Esophagus muscularis mucosa (tissue), 4 donors: ENCODE results near the gene PFN3.

Experiments
- EP300 ChIP-seq: sonication (generic); formaldehyde crosslinking; IDR thresholded peaks from one replicate; pipeline ENCODE4 v1.6.1; 2017; ENCODE audit warnings: antibody characterized with exemption
- POLR2A ChIP-seq: fragments of 450-650 bp; IDR thresholded peaks from one replicate; pipeline ENCODE4 v1.6.1; 2017; ENCODE audit warnings: antibody characterized with exemption, moderate library complexity, mild to moderate bottlenecking, low read depth
- POLR2AphosphoS5 ChIP-seq, 2 donors: sonication (generic); formaldehyde crosslinking; IDR thresholded peaks; one replicate each; pipeline ENCODE4 v1.6.1; 2017; ENCODE audit warnings: antibody characterized with exemption in 2 of 2
- TF ChIP-seq, protein P1 (sequence below), 3 experiments: fragments of 200-600 bp in 2 of 3; fragments of 450-650 bp in 1 of 3; sonication (generic) in 2 of 3; IDR thresholded peaks; one replicate each; pipeline ENCODE4 v1.5.1; 2017 to 2019; ENCODE audit warnings: antibody characterized with exemption in 3 of 3, mild to moderate bottlenecking in 2 of 3, moderate library complexity in 1 of 3

DNA sequence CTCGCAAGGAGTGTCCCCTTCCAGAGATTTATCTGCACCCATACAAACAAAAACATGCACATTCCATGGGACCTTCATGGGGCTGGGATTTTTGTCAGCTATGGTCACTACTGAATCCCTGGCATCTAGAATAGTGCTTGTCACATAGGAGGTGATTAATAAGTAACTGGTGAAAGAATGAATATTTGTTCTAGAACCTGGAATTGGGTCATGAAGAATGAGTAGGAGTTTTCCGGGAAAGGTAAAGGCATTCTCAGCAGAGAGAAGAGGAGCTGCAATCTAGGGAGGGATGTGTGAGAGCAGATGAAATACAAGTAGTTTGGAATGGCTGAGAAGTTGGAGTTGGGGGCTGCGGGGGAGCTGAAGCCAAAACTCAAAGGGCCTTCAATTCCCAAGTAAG is 46.2 kb downstream of the PFN3 start:
- TF ChIP-seq, protein P1, sequence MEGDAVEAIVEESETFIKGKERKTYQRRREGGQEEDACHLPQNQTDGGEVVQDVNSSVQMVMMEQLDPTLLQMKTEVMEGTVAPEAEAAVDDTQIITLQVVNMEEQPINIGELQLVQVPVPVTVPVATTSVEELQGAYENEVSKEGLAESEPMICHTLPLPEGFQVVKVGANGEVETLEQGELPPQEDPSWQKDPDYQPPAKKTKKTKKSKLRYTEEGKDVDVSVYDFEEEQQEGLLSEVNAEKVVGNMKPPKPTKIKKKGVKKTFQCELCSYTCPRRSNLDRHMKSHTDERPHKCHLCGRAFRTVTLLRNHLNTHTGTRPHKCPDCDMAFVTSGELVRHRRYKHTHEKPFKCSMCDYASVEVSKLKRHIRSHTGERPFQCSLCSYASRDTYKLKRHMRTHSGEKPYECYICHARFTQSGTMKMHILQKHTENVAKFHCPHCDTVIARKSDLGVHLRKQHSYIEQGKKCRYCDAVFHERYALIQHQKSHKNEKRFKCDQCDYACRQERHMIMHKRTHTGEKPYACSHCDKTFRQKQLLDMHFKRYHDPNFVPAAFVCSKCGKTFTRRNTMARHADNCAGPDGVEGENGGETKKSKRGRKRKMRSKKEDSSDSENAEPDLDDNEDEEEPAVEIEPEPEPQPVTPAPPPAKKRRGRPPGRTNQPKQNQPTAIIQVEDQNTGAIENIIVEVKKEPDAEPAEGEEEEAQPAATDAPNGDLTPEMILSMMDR (IDR thresholded peaks at IDR 0.05) = no peak
- TF ChIP-seq POLR2A (no peak), POLR2AphosphoS5 (IDR thresholded peaks at IDR 0.05) (no peak), EP300 (no peak)
